Sigmoid colon (tissue), 7 donors: ENCODE results near the gene POGZ. TPM values are rescaled to one million over a fixed set of nuclear protein-coding genes. Genes with fewer than 3 reads are reported as not detected.
"Not testable (repeated sequence)": the region's sequence is repeated elsewhere in the genome, so short reads cannot be mapped to it uniquely, and the experiment has no call there.

Experiments
- DNase-seq: peaks from one replicate; pipeline ENCODE4 v3.0.0-alpha.2; 2019
- H3K27ac ChIP-seq, 4 donors: fragments of 200-600 bp; sonication (generic); one replicate each; pipeline ENCODE4 v1.5.1; 2016 to 2019; ENCODE audit warnings: mild to moderate bottlenecking in 1 of 4
- H3K27me3 ChIP-seq, 3 donors: fragments of 200-600 bp; sonication (generic); one replicate each; pipeline ENCODE4 v1.5.1; 2019; ENCODE audit warnings: mild to moderate bottlenecking in 1 of 3
- H3K36me3 ChIP-seq, 4 donors: fragments of 200-600 bp; sonication (generic); one replicate each; pipeline ENCODE4 v1.5.1; 2016 to 2019
- H3K4me1 ChIP-seq, 4 donors: fragments of 200-600 bp; sonication (generic); one replicate each; pipeline ENCODE4 v1.5.1; 2017 to 2019
- H3K4me3 ChIP-seq, 4 donors: fragments of 200-600 bp; sonication (generic); one replicate each; pipeline ENCODE4 v1.5.1; 2017 to 2019; ENCODE audit warnings: mild to moderate bottlenecking in 2 of 4, moderate library complexity in 1 of 4
- H3K9me3 ChIP-seq, 4 donors: fragments of 200-600 bp in 3 of 4; sonication (generic) in 3 of 4; one replicate each; pipeline versions ENCODE4 v1.5.1 to v1.6.1; 2013 to 2019
- CTCF ChIP-seq, 4 experiments: fragments of 450-650 bp in 3 of 4; fragments of 200-600 bp in 1 of 4; IDR thresholded peaks; one replicate each; pipeline ENCODE4 v1.5.1; 2016 to 2019; ENCODE audit warnings: antibody characterized with exemption in 4 of 4, mild to moderate bottlenecking in 3 of 4, moderate library complexity in 2 of 4
- EP300 ChIP-seq, 4 donors: sonication (generic); formaldehyde crosslinking; IDR thresholded peaks; one replicate each; pipeline ENCODE4 v1.6.1; 2017; ENCODE audit warnings: antibody characterized with exemption in 4 of 4
- POLR2A ChIP-seq, 2 donors: fragments of 450-650 bp; IDR thresholded peaks; one replicate each; pipeline ENCODE4 v1.6.1; 2016; ENCODE audit warnings: antibody characterized with exemption in 2 of 2, mild to moderate bottlenecking in 2 of 2, moderate library complexity in 2 of 2
- POLR2AphosphoS5 ChIP-seq, 4 donors: sonication (generic); formaldehyde crosslinking; IDR thresholded peaks; one replicate each; pipeline ENCODE4 v1.6.1; 2017; ENCODE audit warnings: antibody characterized with exemption in 4 of 4
- WGBS, 2 donors: extraction: QIAGEN DNeasy Blood & Tissue Kit; methylation state at CpG; one replicate each; pipeline ENCODE4 v1.1.7; 2013; 5-methylcytosine and 5-hydroxymethylcytosine counted together
- intact Hi-C: fragments of 100-400 bp; cut with DNase I; formaldehyde crosslinking; loops from one replicate; pipeline ENCODE4 v1.15.1; 2023
- polyA plus RNA-seq, 3 donors: library from polyadenylated mRNA; stranded (reverse); fragments of 200-250 nt; gene quantifications; one replicate each; pipeline ENCODE4 v1.2.3, GENCODE V29; 2013
- total RNA-seq, 4 donors: library from RNA; depleted of rRNA; stranded (reverse); fragments of >200 nt; gene quantifications; one replicate each; pipeline ENCODE4 v1.1.0, GENCODE V29; 2016
- donor health status: healthy with polysubstance abuse.
- donor health status: Bipolar disorder and iron deficiency.
- donor health status: healthy.

The POGZ gene
- total and polyA plus RNA-seq, 7 donors: 7.2 to 75.3 (median 40.6) TPM

- no peak for DNase-seq
- 92 to 93% methylated on average over 3 of the region's 3 CpGs for WGBS, 2 donors
- H3K27ac ChIP-seq: peak overlapping the region in 2 of 4 donors; percentile 3 to 45
- H3K27me3 ChIP-seq: no peaks in the 10 kb centered on the region
- intact Hi-C loops: no loop called here
- H3K4me3 ChIP-seq: no peak overlapping the region
- no peaks in the 10 kb centered on the region for H3K9me3 ChIP-seq
- TF ChIP-seq POLR2A (IDR thresholded peaks at IDR 0.05) (no peak), EP300 (IDR thresholded peaks at IDR 0.05) (no peak), POLR2AphosphoS5 (IDR thresholded peaks at IDR 0.05) (no peak), CTCF (IDR thresholded peaks at IDR 0.05) (no peak)
- H3K4me1 ChIP-seq: peaks cover 0 to 49% (median 28%) of the 10 kb centered on the region in 4 donors
- peaks cover 0 to 32% (median 3%) of the 10 kb centered on the region in 4 donors for H3K36me3 ChIP-seq
Measured at GRCh38 chr1:151435174-151435573, 24.1 kb downstream of the POGZ start.

GRCh38 chr1:151433827-151434226, 25.5 kb downstream of the POGZ start:
- 96% methylated on average over 5 of the region's 5 CpGs for WGBS, 2 donors
- H3K4me3 ChIP-seq, H3K27me3 ChIP-seq, H3K27ac ChIP-seq, H3K9me3 ChIP-seq, DNase-seq, intact Hi-C loops: not testable (repeated sequence)
- peaks cover 0 to 39% (median 23%) of the 10 kb centered on the region in 4 donors for H3K4me1 ChIP-seq
- H3K36me3 ChIP-seq: peaks cover 0 to 33% (median 9%) of the 10 kb centered on the region in 4 donors

GRCh38 chr1:151428068-151428467, 31.2 kb downstream of the POGZ start:
- intact Hi-C loops: no loop called here
- Histone ChIP-seq H3K4me3 (no peak overlapping the region), H3K27me3 (no peaks in the 10 kb centered on the region), H3K36me3 (peaks cover 11 to 75% (median 51%) of the 10 kb centered on the region in 4 donors), H3K4me1 (peaks cover 0 to 4% (median 0%) of the 10 kb centered on the region in 4 donors), H3K27ac (no peak overlapping the region), H3K9me3 (no peaks in the 10 kb centered on the region)
- no peak for DNase-seq
- no peak for TF ChIP-seq POLR2A (IDR thresholded peaks at IDR 0.05)
- no peak for TF ChIP-seq POLR2AphosphoS5 (IDR thresholded peaks at IDR 0.05)
- no peak for TF ChIP-seq EP300 (IDR thresholded peaks at IDR 0.05)
- no peak for TF ChIP-seq CTCF (IDR thresholded peaks at IDR 0.05)
- 96 to 98% methylated on average over 7 of the region's 7 CpGs for WGBS, 2 donors

- no peak overlapping the region for H3K4me3 ChIP-seq
- WGBS, 2 donors: 73 to 80% methylated on average over 2 of the region's 2 CpGs
- H3K4me1 ChIP-seq: no peaks in the 10 kb centered on the region
- peaks cover 20 to 99% (median 70%) of the 10 kb centered on the region in 4 donors for H3K36me3 ChIP-seq
- intact Hi-C loops: no loop called here
- no peak overlapping the region for H3K27ac ChIP-seq
- DNase-seq: no peak
- no peak for TF ChIP-seq POLR2A (IDR thresholded peaks at IDR 0.05)
- no peak for TF ChIP-seq POLR2AphosphoS5 (IDR thresholded peaks at IDR 0.05)
- H3K27me3 ChIP-seq: no peaks in the 10 kb centered on the region
- no peaks in the 10 kb centered on the region for H3K9me3 ChIP-seq
Measured at GRCh38 chr1:151425103-151425502, 34.2 kb downstream of the POGZ start.

GRCh38 chr1:151419819-151420218, 39.5 kb downstream of the POGZ start:
- intact Hi-C loops: no loop called here
- WGBS, 2 donors: 77 to 98% methylated on average over 5 of the region's 5 CpGs
- Histone ChIP-seq H3K4me3 (no peak overlapping the region), H3K27ac (no peak overlapping the region), H3K36me3 (peaks cover 12 to 100% (median 50%) of the 10 kb centered on the region in 4 donors), H3K4me1 (no peaks in the 10 kb centered on the region), H3K27me3 (no peaks in the 10 kb centered on the region), H3K9me3 (no peaks in the 10 kb centered on the region)
- DNase-seq: no peak
- TF ChIP-seq CTCF (IDR thresholded peaks at IDR 0.05) (no peak), EP300 (IDR thresholded peaks at IDR 0.05) (no peak), POLR2AphosphoS5 (IDR thresholded peaks at IDR 0.05) (no peak), POLR2A (IDR thresholded peaks at IDR 0.05) (no peak)

- Histone ChIP-seq H3K4me3 (no peak overlapping the region), H3K27ac (no peak overlapping the region), H3K27me3 (no peaks in the 10 kb centered on the region), H3K4me1 (no peaks in the 10 kb centered on the region), H3K9me3 (no peaks in the 10 kb centered on the region), H3K36me3 (peaks cover 9 to 100% (median 45%) of the 10 kb centered on the region in 4 donors)
- DNase-seq: no peak
- intact Hi-C loops: no loop called here
- TF ChIP-seq POLR2A (IDR thresholded peaks at IDR 0.05) (no peak), EP300 (IDR thresholded peaks at IDR 0.05) (no peak), POLR2AphosphoS5 (IDR thresholded peaks at IDR 0.05) (no peak)
- WGBS, 2 donors: 89 to 99% methylated on average over 3 of the region's 3 CpGs
Measured at GRCh38 chr1:151418081-151418480, 41.2 kb downstream of the POGZ start.
